KMS-11 (cell line): ENCODE data around the gene EIF4B.

ENCODE experiments used
- H2AFZ ChIP-seq: fragments of 200-600 bp; sonication (generic); 2 replicates; pipeline ENCODE4 v1.6.1; 2016; ENCODE audit warnings: antibody characterized with exemption, mixed run types, low read depth
- H3K27ac ChIP-seq: fragments of 200-600 bp; sonication (generic); 2 replicates; pipeline ENCODE4 v1.6.1; 2016; ENCODE audit warnings: mild to moderate bottlenecking, mixed run types
- H3K27me3 ChIP-seq: fragments of 200-600 bp; sonication (generic); 2 replicates; pipeline ENCODE4 v1.6.1; 2017; ENCODE audit warnings: mild to moderate bottlenecking, low read depth, mixed run types, moderate library complexity; ENCODE audit not compliant: insufficient read depth
- H3K36me3 ChIP-seq: fragments of 200-600 bp; sonication (generic); 2 replicates; pipeline ENCODE4 v1.6.1; 2017; ENCODE audit warnings: mild to moderate bottlenecking, mixed run types; ENCODE audit not compliant: insufficient read depth
- H3K4me1 ChIP-seq: fragments of 200-600 bp; sonication (generic); 2 replicates; pipeline ENCODE4 v1.6.1; 2016; ENCODE audit warnings: mild to moderate bottlenecking, low read depth, mixed run types; ENCODE audit not compliant: poor library complexity, severe bottlenecking
- H3K4me2 ChIP-seq: fragments of 200-600 bp; sonication (generic); 2 replicates; pipeline ENCODE4 v1.7.0; 2016; ENCODE audit warnings: mild to moderate bottlenecking, mixed run types
- H3K4me3 ChIP-seq: fragments of 200-600 bp; sonication (generic); IDR thresholded peaks from 2 replicates; pipeline ENCODE4 v1.6.1; 2017; ENCODE audit warnings: low read depth, low read length, mixed read lengths; ENCODE audit not compliant: insufficient read depth
- H3K79me2 ChIP-seq: fragments of 200-600 bp; sonication (generic); 2 replicates; pipeline ENCODE4 v1.6.1; 2016; ENCODE audit warnings: low read depth, mixed run types; ENCODE audit not compliant: insufficient read depth
- H3K9ac ChIP-seq: fragments of 200-600 bp; sonication (generic); 2 replicates; pipeline ENCODE4 v1.6.1; 2016; ENCODE audit warnings: mild to moderate bottlenecking, mixed run types
- H4K20me1 ChIP-seq: fragments of 200-600 bp; sonication (generic); 2 replicates; pipeline ENCODE4 v1.6.1; 2016; ENCODE audit warnings: mild to moderate bottlenecking, mixed run types; ENCODE audit not compliant: insufficient read depth
- TF ChIP-seq, protein P1 (sequence below): fragments of 200-600 bp; sonication (generic); conservative IDR thresholded peaks from 2 replicates; pipeline ENCODE4 v1.6.1; 2017; ENCODE audit warnings: low read depth, mild to moderate bottlenecking, antibody characterized with exemption, low read length, moderate library complexity, mixed read lengths

The EIF4B gene

DNA sequence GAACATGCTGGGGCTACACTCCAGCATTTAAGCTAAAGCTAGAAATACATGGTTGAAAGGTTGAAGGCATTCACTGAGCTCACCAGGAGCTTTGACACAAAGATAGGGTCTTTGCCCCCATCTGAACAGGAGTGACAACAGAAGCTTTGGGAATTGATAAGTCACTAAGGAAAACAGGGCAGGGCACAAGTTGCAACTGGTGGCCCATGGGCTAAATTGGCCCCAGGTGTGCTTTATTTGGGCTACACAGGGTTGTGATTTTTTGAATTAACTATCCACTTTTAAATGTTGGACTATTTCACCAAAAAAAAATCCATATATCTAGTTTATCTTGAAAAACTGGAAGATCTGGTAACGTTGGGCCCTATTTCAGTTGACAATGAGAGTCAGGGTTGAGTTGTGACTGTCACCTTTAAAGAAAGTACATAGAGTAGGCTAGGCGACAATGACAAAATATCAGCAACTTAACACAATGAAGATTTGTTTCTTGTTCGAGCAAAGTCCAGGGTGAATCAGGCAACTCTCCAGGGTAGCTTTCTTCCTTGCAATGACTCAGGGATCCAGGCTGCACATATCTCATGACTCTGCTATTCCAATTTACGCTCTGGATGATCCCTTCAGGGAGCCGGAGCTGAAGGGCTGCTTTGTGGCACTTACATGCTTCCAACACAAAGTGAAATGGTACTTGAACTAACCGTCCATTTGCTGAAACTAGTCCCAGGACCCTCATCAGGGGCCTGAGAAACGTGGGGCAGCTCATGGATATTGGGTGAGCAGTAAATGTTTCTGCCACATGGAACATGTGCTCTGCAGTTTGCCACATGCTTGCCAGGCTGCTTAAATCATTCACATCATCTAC lies 13.3 kb upstream of the EIF4B start:
- H3K27ac ChIP-seq, result no peak overlapping the region
- H3K4me3 ChIP-seq, result no peak overlapping the region
- no peaks in the 10 kb centered on the region for H3K36me3 ChIP-seq
- TF ChIP-seq, protein P1, sequence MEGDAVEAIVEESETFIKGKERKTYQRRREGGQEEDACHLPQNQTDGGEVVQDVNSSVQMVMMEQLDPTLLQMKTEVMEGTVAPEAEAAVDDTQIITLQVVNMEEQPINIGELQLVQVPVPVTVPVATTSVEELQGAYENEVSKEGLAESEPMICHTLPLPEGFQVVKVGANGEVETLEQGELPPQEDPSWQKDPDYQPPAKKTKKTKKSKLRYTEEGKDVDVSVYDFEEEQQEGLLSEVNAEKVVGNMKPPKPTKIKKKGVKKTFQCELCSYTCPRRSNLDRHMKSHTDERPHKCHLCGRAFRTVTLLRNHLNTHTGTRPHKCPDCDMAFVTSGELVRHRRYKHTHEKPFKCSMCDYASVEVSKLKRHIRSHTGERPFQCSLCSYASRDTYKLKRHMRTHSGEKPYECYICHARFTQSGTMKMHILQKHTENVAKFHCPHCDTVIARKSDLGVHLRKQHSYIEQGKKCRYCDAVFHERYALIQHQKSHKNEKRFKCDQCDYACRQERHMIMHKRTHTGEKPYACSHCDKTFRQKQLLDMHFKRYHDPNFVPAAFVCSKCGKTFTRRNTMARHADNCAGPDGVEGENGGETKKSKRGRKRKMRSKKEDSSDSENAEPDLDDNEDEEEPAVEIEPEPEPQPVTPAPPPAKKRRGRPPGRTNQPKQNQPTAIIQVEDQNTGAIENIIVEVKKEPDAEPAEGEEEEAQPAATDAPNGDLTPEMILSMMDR, result no peak
- H4K20me1 ChIP-seq, result no peaks in the 10 kb centered on the region
- H3K4me2 ChIP-seq, result no peak overlapping the region
- no peak overlapping the region for H3K9ac ChIP-seq
- peak overlapping the region; percentile 12; the same call in 1 of the 2 replicates for H2AFZ ChIP-seq
- no peaks in the 10 kb centered on the region for H3K79me2 ChIP-seq
- H3K27me3 ChIP-seq, result no peaks in the 10 kb centered on the region
- H3K4me1 ChIP-seq, result peaks cover 15% of the 10 kb centered on the region

DNA sequence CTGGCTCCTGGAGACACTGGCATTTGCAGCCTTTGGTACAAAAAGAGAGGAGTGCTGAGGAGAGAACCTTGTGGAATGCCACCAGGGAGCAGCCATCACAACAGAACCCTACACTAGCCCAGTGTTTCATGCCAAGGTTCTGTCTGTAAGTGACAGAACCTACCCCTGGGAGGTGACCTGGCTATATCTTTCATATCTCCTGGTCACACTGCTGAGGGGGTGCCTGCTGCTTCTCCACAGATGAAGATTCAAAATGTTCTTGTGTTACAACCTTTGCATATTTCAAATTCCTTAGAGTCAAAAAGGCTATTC lies 12.7 kb upstream of the EIF4B start:
- H4K20me1 ChIP-seq, result no peaks in the 10 kb centered on the region
- TF ChIP-seq, protein P1, result no peak
- no peaks in the 10 kb centered on the region for H3K27me3 ChIP-seq
- H2AFZ ChIP-seq, result peak overlapping the region; percentile 12; the same call in 1 of the 2 replicates
- no peak overlapping the region for H3K4me3 ChIP-seq
- H3K4me1 ChIP-seq, result peaks cover 16% of the 10 kb centered on the region
- H3K9ac ChIP-seq, result no peak overlapping the region
- no peaks in the 10 kb centered on the region for H3K36me3 ChIP-seq
- H3K79me2 ChIP-seq, result no peaks in the 10 kb centered on the region
- H3K27ac ChIP-seq, result no peak overlapping the region
- H3K4me2 ChIP-seq, result no peak overlapping the region

DNA sequence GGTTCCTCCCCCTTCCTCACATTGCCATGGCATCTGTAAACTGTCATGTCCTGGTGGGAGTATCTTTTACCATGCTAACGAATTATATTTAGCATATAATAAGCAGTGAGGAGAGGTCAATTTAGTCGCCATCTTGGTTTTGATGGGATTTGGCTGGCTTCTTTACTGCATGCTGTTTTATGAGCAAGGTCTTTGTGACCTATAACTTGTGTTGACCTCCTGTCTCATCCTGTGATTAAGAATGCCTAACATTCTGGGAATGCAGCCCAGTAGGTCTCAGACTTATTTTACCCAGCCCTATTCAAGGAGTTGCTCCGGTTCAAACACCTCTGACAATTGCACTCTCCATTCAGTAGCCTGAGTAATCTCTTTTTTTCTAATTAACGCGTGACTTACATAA lies 2.1 kb upstream of the EIF4B start:
- no peak overlapping the region for H3K9ac ChIP-seq
- peaks cover 59% of the 10 kb centered on the region for H3K4me1 ChIP-seq
- peaks cover 3% of the 10 kb centered on the region; the same call in 1 of the 2 replicates for H3K36me3 ChIP-seq
- TF ChIP-seq, protein P1, result no peak
- H3K27ac ChIP-seq, result 0 out of 2 replicates have a peak overlapping the region, but pooled peaks have one; percentile 92
- no peak overlapping the region for H2AFZ ChIP-seq
- H3K79me2 ChIP-seq, result peaks cover 35% of the 10 kb centered on the region
- no peak overlapping the region; the same call in 1 of the 2 replicates for H3K4me2 ChIP-seq
- H3K27me3 ChIP-seq, result no peaks in the 10 kb centered on the region
- H3K4me3 ChIP-seq, result no peak overlapping the region
- H4K20me1 ChIP-seq, result peaks cover 12% of the 10 kb centered on the region; the same call in 1 of the 2 replicates

DNA sequence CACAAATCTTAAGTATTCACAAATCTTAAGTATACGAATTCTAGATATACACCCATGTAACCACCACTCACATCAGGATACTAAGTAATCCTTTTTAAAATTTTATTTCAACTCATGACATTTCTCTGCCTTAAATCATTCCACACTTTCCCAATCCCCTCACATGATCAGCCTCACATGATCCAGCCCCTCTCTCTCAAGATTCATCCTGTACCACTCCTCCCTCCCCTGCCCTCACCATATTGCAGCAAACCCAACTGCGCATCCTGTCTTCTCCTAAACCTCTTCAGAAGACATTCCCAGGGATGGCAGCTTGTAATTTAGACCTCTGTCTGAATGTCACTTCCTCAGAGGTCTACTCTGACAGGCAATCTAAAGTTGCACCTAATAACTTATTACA lies 1.7 kb upstream of the EIF4B start:
- H3K27ac ChIP-seq, result peak overlapping the region; percentile 92; the same call in 1 of the 2 replicates
- H2AFZ ChIP-seq, result no peak overlapping the region
- H3K36me3 ChIP-seq, result peaks cover 5% of the 10 kb centered on the region; the same call in 1 of the 2 replicates
- no peak overlapping the region for H3K9ac ChIP-seq
- H3K4me2 ChIP-seq, result peak overlapping the region; percentile 85
- H3K27me3 ChIP-seq, result no peaks in the 10 kb centered on the region
- H3K4me3 ChIP-seq, result no peak overlapping the region
- H4K20me1 ChIP-seq, result peaks cover 12% of the 10 kb centered on the region; the same call in 1 of the 2 replicates
- TF ChIP-seq, protein P1, result no peak
- H3K4me1 ChIP-seq, result peaks cover 59% of the 10 kb centered on the region
- peaks cover 39% of the 10 kb centered on the region for H3K79me2 ChIP-seq
